ENCODE measurements around the gene MRPS7.

GRCh38 chr17:75272848-75273184, 11.1 kb downstream of the MRPS7 start:
- TF ChIP-seq POLR2A (IDR thresholded peaks at IDR 0.05; ENCODE audit: low read depth, low read length), result no peak
- no peak for TF ChIP-seq FOS (IDR thresholded peaks at IDR 0.05; ENCODE audit: borderline replicate concordance, insufficient read depth, low read length)
- TF ChIP-seq EZH2 (IDR thresholded peaks at IDR 0.05; ENCODE audit: borderline replicate concordance, low read depth, low read length, severe bottlenecking), result no peak
- TF ChIP-seq CTCF (IDR thresholded peaks at IDR 0.05; ENCODE audit: extremely low read depth in 1 of 2, insufficient read depth in 1 of 2, low read depth in 1 of 2, low read length in 2 of 2), result no peak
- no peak for TF ChIP-seq POLR2AphosphoS5 (IDR thresholded peaks at IDR 0.05; ENCODE audit: insufficient read depth, low read depth, low read length)
- TF ChIP-seq MYC (IDR thresholded peaks at IDR 0.05; ENCODE audit: low read depth, low read length), result no peak
- TF ChIP-seq MAX (IDR thresholded peaks at IDR 0.05; ENCODE audit: insufficient read depth, insufficient read length), result no peak

All from endothelial cell of umbilical vein (primary cell).